GM12801 (cell line): ENCODE data around the gene UCN3.

Experiments
- CTCF ChIP-seq: IDR thresholded peaks from one replicate; pipeline ENCODE4 v1.5.1; 2011; ENCODE audit warnings: control low read depth; ENCODE audit not compliant: insufficient read length; ENCODE audit errors: extremely low read depth

UCN3 gene

DNA sequence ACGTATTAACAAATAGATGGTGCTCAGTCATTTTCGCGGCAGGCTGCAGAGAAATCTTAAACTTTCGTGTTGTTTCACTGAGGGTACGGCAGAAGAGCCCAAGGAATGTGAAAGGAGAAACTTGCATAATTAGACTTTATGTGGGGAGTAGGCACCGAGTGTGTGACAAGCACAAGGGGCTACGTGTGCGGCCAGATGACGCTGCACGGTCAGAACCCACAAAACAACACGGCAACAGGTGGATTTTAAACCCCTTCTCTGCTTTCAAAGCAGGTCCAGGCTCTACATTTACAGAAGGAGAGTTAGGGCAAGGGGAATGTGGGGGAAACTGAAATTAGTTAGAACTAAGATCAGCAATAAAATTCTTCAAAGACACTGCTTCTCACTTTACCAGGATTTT is 392 bp upstream of the UCN3 start:
- no peak for TF ChIP-seq CTCF

DNA sequence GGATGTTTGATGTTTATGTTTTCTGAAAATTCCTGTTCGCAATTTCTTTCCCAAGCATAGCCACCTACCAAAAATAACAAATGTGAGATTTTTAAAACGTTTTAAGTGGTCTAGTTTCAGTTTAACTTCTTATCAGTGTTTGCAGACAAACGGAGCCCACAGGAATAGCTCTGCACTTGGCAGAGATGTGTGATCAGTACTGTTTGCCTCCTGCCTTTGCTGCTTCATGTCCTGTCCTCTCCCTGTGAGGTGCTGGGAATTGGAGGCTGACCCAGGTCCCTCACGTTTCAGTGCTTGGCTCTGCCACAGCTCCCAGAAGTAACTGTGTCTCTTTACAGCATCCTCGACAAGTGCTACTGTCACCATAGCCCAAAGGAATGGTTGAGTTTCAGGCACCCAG is 1.2 kb downstream of the UCN3 start:
- TF ChIP-seq CTCF = no peak

DNA sequence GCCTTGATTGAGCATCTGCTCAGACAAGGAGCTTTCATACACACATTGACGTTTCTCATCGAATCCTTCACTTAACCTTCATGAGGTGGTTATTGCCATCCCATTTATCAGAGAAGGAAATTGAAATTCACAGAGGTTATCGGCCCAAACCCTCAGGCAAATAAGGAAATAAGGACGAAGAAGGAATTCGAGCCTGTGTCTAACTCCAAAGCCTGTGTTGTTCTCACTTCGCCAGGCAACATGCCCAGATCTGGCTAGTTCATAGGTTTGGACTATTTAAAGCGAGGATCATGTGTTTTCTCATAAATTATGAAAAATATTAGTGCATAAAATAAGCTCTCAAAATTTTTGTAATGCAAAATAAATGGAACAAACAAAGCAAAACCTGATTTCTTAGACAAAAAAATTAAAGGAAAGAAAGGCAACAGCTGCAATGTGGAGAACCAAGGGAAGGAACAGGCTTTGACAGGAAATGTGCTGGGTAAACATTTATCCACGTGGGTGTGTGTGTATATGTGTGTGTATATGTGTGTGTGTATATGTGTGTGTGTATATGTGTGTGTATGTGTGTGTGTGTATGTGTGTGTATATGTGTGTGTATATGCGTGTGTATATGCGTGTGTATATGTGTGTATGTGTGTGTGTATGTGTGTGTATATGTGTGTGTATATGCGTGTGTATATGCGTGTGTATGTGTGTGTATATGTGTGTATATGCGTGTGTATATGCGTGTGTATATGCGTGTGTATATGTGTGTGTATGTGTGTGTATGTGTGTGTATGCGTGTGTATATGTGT is 4.8 kb downstream of the UCN3 start:
- no peak for TF ChIP-seq CTCF

GRCh38 chr10:5370493-5371352 is 6.0 kb downstream of the UCN3 start:
- no peak for TF ChIP-seq CTCF

DNA sequence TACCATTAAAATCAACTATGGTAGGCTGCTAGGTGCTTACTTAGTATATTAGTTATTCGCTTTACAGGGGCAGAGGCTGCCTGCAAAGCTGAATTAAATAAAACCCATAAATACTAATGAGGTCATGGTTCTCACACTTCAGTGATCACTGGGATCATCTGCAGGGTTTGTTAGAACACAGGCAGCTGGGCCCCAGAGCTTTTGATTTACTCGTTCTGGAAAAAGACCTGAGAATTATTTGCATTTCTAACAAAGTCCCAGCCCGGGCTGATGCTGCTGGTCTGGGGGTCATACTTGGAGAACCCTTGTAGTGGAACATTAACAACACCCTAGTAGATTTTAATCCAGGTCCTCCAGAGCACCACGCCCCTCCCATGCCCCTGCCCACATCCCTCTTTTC is 8.5 kb downstream of the UCN3 start:
- no peak for TF ChIP-seq CTCF

GRCh38 chr10:5373891-5374611 is 9.3 kb downstream of the UCN3 start:
- TF ChIP-seq CTCF = no peak

- TF ChIP-seq CTCF = no peak
Measured at GRCh38 chr10:5376450-5376849, 11.7 kb downstream of the UCN3 start.
